Kidney (tissue), 14 donors: ENCODE data around the gene NPS. TPM values are rescaled to one million over a fixed set of nuclear protein-coding genes. Genes with fewer than 3 reads are reported as not detected.

Source experiments
- DNase-seq, 5 donors: peaks; one replicate each; pipeline ENCODE4 v3.0.0-alpha.2; 2013 to 2020
- FAIRE-seq: peaks from 2 replicates; lab custom pipeline; 2012; peaks lifted over from hg19 to GRCh38; lab: Jason Lieb, UNC
- H3K27ac ChIP-seq, 2 donors: one replicate each; pipeline ENCODE4 v1.7.0; 2013; ENCODE audit warnings: low read depth in 2 of 2, low read length in 2 of 2, inconsistent platforms in 1 of 2
- H3K27me3 ChIP-seq: one replicate; pipeline ENCODE4 v1.7.1; 2013; ENCODE audit warnings: low read length, inconsistent platforms; ENCODE audit not compliant: control insufficient read depth, insufficient read depth
- H3K36me3 ChIP-seq, 3 donors: one replicate each; pipeline versions ENCODE4 v1.7.0 to v1.7.1; 2013; ENCODE audit warnings: low read length in 3 of 3, control low read depth in 1 of 3, inconsistent platforms in 1 of 3; ENCODE audit not compliant: insufficient read depth in 3 of 3, control insufficient read depth in 2 of 3
- H3K4me1 ChIP-seq, 3 donors: one replicate each; pipeline versions ENCODE4 v1.7.0 to v1.7.1; 2013; ENCODE audit warnings: low read length in 3 of 3, inconsistent platforms in 1 of 3, low read depth in 1 of 3; ENCODE audit not compliant: control insufficient read depth in 2 of 3, insufficient read depth in 2 of 3
- H3K4me3 ChIP-seq, 3 donors: one replicate each; pipeline versions ENCODE4 v1.7.0 to v1.8.1; 2013; ENCODE audit warnings: low read length in 3 of 3, control low read depth in 1 of 3, inconsistent platforms in 1 of 3
- H3K9ac ChIP-seq, 3 donors: one replicate each; pipeline versions ENCODE4 v1.7.0 to v1.7.1; 2013; ENCODE audit warnings: low read length in 3 of 3, control low read depth in 1 of 3, inconsistent platforms in 1 of 3
- H3K9me3 ChIP-seq, 3 donors: one replicate each; pipeline versions ENCODE4 v1.7.0 to v1.7.1; 2013; ENCODE audit warnings: low read length in 3 of 3, control low read depth in 1 of 3, inconsistent platforms in 1 of 3; ENCODE audit not compliant: control insufficient read depth in 2 of 3, insufficient read depth in 1 of 3
- intact Hi-C: fragments of 100-400 bp; cut with DNase I; formaldehyde crosslinking; loops from one replicate; pipeline ENCODE4 v1.11.1; 2022
- polyA plus RNA-seq: library from polyadenylated mRNA; stranded (reverse); fragments of 350-450 nt; fragmentation: Illumina TruSeq; extraction: RNeasy Lipid Tissue Mini Kit (QIAGEN cat#74804); gene quantifications from one replicate; pipeline ENCODE4 v1.2.3, GENCODE V29; 2014; ENCODE audit warnings: low read depth, low replicate concordance; ENCODE audit not compliant: insufficient read depth
- total RNA-seq: library from RNA; stranded (reverse); fragmentation: NEBNext Ultra II Directional; extraction: Animal tissue kit (Norgen Biotek cat#: 25700); gene quantifications from one replicate; pipeline ENCODE4 v1.2.1, GENCODE V29; 2021
- TF ChIP-seq, protein P1 (sequence below): IDR thresholded peaks from 3 replicates; pipeline ENCODE4 v1.5.1; 2012; ENCODE audit warnings: mild to moderate bottlenecking, moderate library complexity, borderline replicate concordance; ENCODE audit not compliant: insufficient read depth; ENCODE audit errors: extremely low read depth
- donor health status: control.
- donor health status: control.
- donor health status: control.
- donor health status: control.
- donor health status: control.
- donor health status: DM: yes; HTN: yes; CAD: no.
- donor health status: Normal renal cell carcinoma (clear cell type).

NPS gene
- total and polyA plus RNA-seq, 2 donors from 2014 or later: not detected

DNA sequence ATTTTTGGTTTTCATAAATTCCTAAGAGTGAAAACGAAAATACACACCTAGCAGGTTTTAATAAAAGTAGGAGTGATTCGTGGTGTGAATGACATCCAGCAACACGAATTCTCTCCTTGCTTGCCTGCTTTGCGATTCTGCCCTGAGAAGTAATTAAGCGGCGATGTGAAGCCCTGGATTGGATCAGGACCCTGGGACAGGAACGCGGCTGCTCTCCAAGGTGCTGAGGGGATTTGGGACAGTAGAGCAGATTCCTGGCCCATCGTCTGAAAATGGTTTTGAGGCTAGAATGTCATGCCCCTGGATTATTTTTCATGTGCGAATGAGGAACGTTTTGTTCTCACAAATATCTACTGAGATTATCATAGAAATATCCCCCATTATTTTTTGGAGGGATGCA, 7.8 kb downstream of the NPS start:
- FAIRE-seq (no peak), DNase-seq (peak in 4 of 5 donors; percentile 68 to 92 (median 86))
- Histone ChIP-seq H3K9me3 (no peaks in the 10 kb centered on the region), H3K27me3 (no peaks in the 10 kb centered on the region), H3K9ac (no peak overlapping the region), H3K36me3 (no peaks in the 10 kb centered on the region), H3K4me1 (no peaks in the 10 kb centered on the region), H3K27ac (no peak overlapping the region), H3K4me3 (no peak overlapping the region)
- TF ChIP-seq, protein P1, sequence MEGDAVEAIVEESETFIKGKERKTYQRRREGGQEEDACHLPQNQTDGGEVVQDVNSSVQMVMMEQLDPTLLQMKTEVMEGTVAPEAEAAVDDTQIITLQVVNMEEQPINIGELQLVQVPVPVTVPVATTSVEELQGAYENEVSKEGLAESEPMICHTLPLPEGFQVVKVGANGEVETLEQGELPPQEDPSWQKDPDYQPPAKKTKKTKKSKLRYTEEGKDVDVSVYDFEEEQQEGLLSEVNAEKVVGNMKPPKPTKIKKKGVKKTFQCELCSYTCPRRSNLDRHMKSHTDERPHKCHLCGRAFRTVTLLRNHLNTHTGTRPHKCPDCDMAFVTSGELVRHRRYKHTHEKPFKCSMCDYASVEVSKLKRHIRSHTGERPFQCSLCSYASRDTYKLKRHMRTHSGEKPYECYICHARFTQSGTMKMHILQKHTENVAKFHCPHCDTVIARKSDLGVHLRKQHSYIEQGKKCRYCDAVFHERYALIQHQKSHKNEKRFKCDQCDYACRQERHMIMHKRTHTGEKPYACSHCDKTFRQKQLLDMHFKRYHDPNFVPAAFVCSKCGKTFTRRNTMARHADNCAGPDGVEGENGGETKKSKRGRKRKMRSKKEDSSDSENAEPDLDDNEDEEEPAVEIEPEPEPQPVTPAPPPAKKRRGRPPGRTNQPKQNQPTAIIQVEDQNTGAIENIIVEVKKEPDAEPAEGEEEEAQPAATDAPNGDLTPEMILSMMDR: no peak
- intact Hi-C loops: no loop called here

DNA sequence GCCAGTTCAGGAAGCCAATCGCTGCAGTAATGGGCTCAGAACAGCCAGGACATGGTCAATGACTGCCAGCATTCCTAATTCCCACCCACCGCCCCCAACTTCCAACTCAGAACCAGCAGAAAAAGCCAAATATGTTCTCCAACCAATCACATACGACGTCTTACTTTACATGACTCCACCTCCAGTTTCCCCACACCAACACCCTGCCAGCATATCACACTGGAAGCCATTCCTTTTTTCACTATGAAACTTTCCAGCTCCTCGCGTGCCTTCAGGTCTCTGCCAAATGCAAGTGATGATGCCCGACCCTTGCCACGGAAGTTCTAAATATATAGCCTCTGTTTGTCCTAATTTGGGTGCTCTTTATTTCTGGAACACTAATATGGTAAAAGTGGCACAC, 12.5 kb downstream of the NPS start:
- Histone ChIP-seq H3K27ac (no peak overlapping the region), H3K27me3 (no peaks in the 10 kb centered on the region), H3K4me1 (peaks cover 0 to 2% (median 0%) of the 10 kb centered on the region in 3 donors), H3K9ac (no peak overlapping the region), H3K9me3 (no peaks in the 10 kb centered on the region), H3K36me3 (no peaks in the 10 kb centered on the region), H3K4me3 (no peak overlapping the region)
- TF ChIP-seq, protein P1: no peak
- FAIRE-seq: no peak
- intact Hi-C loops: no loop called here
- DNase-seq: no peak

DNA sequence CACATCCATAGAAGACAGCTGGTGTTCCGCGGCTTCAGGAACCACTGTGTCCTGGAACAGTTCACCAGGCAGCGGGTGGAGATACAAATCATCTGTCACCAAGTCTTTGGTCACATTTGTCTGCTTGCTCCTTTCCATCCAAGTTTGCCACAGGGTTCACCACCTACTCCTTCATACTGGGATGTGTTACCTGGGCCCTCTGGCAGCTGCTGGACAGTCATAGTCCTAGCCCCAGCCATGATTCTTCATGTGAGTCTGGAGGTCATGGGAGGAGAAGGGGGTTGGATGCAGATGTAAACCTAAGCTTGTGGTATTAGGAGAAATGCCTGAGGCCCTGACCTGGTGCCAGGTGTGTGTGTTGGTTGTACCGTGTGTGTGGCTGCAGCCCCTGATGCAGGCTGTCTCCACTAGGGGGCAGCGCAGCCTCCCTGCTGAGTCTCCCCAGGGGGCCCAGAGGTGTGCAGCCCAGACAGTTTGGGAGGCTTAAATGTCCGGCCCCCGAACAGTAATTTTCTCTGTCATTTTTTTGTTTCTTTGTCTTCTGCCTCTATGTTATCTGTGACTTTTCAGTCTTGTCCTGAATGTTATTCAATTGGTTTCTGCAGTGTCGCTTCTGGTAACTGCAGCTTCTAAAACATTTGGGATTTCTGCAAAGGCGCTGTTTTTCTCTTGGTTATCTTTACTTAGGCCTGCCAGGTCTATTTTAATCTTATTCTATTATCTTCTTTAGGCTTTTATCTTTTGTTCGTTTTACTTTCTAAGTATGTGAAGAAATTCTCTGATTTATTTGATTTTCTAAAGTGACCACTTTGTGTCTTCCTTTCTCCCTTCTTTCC, 14.8 kb downstream of the NPS start:
- Histone ChIP-seq H3K4me3 (no peak overlapping the region), H3K4me1 (peaks cover 0 to 2% (median 0%) of the 10 kb centered on the region in 3 donors), H3K27ac (no peak overlapping the region), H3K36me3 (no peaks in the 10 kb centered on the region), H3K9ac (no peak overlapping the region), H3K9me3 (no peaks in the 10 kb centered on the region), H3K27me3 (no peaks in the 10 kb centered on the region)
- no peak for FAIRE-seq
- intact Hi-C loops: no loop called here
- TF ChIP-seq, protein P1: peak; percentile 66
- peak in 2 of 5 donors; percentile 19 to 20 for DNase-seq
